GM19467 (cell line): ENCODE measurements around the gene RANGAP1.
A peak's percentile ranks its signal among the peaks of the same experiment; 100 is the strongest.
"Not testable (repeated sequence)": the region's sequence is repeated elsewhere in the genome, so short reads cannot be mapped to it uniquely, and the experiment has no call there.

ENCODE experiments used
- ATAC-seq: cut with Tn5 transposase; IDR thresholded peaks from one replicate; pipeline ENCODE4 v1.9.1; 2021; ENCODE audit warnings: mild to moderate bottlenecking, moderate library complexity; ENCODE audit not compliant: unreplicated experiment

RANGAP1 gene

DNA sequence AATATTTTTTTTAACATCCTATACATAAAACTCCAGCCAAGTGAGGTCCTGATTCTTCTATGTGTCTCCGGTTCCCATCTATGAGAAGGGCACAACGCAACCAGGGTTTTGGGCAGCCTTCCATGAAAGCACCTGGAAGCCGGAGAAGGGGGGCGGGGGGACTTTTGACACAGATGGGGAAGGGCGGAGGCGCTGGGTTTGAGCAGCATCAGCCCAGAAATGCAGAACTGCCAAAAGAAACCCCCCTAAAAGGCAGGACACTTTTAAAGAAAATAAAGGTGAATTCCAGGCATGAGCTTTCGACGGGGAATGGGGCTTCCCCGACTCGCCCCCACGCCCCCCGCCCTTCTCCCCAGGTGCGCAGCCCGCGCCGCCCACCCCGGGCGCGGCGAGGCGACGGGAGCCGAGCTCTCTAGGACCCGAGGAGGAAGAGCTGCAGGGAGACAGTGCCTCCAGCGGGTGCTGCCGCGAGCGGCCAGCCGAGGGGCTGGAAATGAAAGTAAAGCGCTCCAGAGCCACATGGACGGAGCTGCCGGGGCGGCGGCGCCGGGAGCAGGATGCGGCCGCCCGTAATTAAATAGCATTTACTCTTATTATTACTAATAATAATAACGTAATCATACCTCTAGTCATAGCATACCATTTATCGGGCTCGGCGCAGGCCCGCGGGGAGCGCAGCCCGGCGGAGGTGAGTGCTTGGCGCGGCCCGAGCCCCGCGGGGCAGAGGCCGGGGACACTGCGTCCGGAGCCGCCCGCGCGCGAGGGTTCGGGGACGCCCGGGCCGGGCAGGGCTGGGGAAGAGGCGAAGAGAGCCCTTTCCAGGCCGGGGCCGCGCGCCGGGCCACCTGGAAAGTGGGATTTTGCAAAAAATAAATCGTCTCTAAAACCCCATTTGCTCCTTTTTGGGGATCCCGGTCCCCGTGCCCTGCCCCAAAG, 15.4 kb upstream of the RANGAP1 start, which contains the start of gene ZC3H7B:
Gene ZC3H7B (plus strand): TSS at position 441 of the 936 bp plus-strand sequence. CDS start 19,136 bp downstream, outside the sequence.
- ATAC-seq, result peak; percentile 85

- peak; percentile 5 for ATAC-seq
Observed at GRCh38 chr22:41300661-41301060, 14.7 kb upstream of the RANGAP1 start.

- no peak for ATAC-seq
Observed at GRCh38 chr22:41296826-41297667, 11.1 kb upstream of the RANGAP1 start.

GRCh38 chr22:41294816-41295215, 8.8 kb upstream of the RANGAP1 start:
- ATAC-seq, result not testable (repeated sequence)

GRCh38 chr22:41290262-41291221, 4.6 kb upstream of the RANGAP1 start:
- ATAC-seq, result no peak

GRCh38 chr22:41289671-41290070, 3.7 kb upstream of the RANGAP1 start:
- ATAC-seq, result no peak

DNA sequence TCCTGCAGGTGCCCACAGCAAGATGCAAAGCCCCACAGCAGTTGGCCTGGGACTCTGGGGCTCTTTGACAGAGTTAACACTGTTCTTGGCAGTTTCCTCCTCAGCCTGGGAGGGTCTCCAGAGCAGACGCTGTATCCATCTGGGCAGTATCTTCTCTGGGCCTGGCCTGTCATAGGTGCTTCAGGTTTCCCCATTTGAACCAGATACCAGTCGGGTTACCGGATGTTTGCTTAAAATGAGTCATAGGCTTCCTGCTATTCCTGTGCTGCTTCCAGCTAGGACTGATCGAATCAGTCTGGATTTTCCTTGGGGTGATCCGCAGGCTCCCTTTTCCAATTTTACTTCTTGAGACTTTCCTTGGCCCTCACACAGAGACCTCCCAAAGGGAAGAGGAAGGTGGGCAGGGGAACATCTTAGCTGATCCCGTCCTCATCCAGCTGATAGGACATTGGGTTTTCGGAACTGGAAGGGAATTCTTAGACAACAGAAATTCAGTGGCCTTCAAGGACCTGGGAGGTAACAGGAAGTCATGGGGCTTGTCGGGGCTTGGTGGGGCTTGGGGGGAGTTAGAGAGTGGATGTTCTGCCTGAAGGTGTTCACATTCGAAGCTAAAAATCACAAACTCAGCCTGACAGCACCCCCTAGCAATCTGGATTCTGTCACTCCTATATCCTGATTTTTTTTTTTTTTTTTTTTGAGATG, 2.4 kb upstream of the RANGAP1 start:
- ATAC-seq, result no peak

DNA sequence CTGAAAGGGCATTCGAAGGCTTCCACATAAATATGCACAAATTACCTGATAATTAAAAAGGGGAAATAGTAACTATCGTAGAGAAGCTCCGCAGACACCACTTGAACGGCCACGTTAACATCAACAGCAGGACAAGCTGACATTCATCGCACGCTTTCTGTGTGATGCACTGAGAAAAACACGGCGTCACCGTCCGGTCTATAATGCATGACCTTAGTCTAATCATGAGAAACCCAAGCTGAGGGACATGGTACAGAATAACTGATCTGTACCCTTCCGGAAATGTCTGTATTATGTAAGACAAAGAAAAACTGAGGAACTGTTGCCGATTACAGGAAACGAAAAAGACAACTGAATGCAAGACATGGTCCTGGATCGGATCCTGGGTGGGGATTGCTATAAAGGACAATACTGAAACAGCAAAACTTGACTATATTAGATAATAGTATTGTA, 678 bp upstream of the RANGAP1 start:
- peak; percentile 27 for ATAC-seq

GRCh38 chr22:41285441-41285819, 557 bp downstream of the RANGAP1 start:
- peak; percentile 14 for ATAC-seq

GRCh38 chr22:41284465-41284864, 1.5 kb downstream of the RANGAP1 start:
- no peak for ATAC-seq

- ATAC-seq, result no peak
Observed at GRCh38 chr22:41280854-41281253, 5.1 kb downstream of the RANGAP1 start.

DNA sequence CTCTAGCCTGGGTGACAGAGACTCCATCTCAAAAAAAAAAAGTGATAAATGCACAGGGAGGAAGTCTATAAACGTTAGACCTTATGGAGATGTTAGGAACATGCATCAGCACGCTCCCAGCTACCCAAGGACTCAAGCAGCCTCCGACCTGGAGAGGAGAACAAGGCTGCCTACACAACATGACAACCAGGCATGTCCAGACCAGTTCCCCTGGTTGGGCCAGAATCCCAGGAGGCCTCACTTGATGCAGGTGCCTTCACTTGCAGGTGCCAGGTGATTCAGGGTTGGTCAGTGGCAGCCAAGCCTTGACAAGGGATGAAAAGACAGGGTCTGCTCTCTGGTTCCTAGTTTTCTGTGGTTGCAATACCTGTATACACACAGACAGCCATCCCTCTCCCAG, 5.9 kb downstream of the RANGAP1 start:
- no peak for ATAC-seq

DNA sequence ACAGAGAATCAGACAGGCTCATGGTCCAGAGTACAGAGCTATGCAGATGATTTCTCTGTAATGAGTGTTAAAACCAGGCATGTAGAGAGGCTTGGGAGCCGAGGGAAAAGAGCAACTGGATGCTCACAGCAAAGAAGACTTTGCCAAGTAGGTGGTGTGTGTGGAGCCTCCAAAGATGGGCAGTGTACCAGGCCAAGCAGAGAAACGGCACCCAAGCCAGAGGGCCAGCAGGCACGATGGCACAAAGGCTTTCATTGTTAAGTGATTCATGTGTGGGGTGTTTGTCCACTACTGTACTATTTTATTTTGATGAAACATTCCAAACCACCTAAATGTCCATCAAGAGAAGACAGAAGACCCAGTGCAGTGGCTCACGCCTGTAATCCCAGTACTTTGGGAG, 11.1 kb downstream of the RANGAP1 start:
- ATAC-seq, result no peak

DNA sequence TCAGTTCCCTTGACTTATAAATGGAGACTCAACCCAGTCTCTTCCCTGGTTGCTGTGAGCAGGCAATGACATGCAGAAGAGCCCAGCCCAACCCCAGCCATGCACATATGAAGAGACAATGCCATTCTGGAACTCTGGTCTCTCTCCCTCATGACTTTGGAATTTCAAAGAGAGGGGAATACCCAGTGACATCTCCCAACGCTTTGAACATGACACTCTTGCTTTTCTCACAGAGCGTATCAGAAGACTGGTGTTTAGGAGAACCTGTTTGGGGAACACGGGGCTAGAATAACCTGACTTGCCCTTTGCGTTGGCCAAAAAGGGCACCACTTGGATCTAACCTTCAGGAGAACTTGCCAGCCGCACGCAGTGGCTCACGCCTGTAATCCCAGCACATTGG, 12.9 kb downstream of the RANGAP1 start:
- ATAC-seq, result no peak

DNA sequence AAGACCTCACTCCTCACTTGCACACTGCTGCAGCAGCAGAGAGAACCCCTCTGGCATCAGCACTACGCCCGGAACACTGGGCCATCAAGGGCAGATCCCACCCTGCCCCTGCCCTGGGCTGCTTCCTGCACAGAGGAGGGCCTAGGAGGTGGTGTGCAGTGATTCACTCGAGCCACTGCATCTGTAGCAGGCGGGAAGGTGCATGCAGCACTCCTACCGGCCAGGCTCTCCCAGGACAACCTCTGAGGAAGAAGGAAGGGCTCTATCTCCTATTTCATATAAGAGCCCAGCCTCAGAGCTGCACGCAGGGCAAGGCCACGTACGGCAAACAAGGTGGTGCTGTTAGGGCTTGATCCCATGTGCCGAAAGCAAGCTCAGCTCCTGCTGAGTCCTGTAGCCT, 14.2 kb downstream of the RANGAP1 start:
- ATAC-seq, result no peak

DNA sequence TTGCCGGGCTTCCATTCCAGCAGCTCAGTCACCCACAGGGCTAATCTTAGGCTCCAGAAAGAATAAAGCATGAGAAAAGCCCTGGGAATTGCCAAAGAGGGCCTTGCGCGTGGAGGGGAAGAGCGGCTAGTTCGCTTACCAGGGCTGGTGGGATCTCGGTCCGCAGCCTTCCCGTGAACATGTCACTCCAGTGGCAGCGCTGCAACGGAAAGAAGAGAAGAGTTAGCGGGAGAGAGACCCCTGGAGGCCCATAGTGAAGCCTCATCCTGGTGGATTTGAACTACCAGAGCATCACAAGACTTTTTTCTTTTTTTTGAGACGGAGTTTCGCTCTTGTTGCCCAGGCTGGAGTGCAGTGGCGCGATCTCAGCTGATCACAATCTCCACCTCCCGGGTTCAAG, 18.0 kb downstream of the RANGAP1 start:
- ATAC-seq, result no peak

DNA sequence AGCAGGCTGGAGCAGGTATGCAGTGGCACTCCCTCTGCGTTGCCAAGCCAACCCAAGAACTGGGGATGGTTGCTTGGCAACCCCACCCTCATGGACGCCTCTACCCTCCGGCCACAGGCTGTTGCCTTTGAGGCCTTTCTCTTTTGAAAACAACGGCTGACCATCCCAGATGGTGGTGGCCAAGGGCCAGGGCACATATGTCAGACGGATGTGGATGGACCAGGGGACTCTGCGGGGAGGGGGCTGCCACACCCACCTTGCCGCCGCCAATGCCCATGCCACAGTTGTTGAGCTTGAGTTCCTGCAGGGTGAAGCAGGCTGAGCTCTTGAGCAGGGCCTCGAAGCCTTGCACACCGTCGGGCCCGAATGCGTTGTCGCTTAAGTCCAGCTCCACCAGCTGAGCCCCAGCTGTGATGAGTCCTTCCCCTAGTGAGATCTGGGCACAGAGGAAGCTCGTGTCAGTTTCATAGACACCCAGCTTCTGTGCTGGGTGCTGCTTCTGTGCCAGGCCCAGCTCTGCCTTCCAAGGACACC, 21.5 kb downstream of the RANGAP1 start:
- no peak for ATAC-seq

DNA sequence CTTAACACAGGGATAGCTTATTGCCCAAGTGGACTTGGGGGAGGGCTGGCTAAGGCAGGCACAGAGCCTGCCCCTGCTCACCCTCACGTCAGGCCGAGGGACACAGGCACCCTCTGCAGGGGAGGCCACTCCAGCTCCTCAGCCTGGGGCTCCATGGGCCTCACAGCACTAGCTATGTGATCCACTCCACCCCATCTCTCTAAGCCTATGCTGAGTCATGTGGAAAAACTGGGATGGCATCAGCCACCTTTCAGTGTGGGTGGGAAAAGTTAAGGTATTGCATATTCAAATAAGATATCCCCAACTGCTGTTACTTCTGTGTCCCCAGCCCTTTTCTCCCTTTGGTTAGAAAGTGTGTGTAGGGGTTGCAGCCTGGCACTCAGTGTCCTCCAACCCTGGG, 22.3 kb downstream of the RANGAP1 start:
- ATAC-seq, result no peak

GRCh38 chr22:41262250-41262765, 23.7 kb downstream of the RANGAP1 start:
- ATAC-seq, result no peak
